ENCODE results near the gene ORM2. TPM values are rescaled to one million over a fixed set of nuclear protein-coding genes. Genes with fewer than 3 reads are reported as not detected.

The ORM2 gene
- total and polyA plus RNA-seq, 2 of the 4 experiments (the other 2 are of a cell fraction): not detected

- BruUV-seq (replicated peaks): no TSS peak
- ChIA-PET CTCF (no interaction called here), POLR2A (ENCODE audit: unreplicated experiment) (no interaction called here)
- no peak overlapping the region for H2AFZ ChIP-seq (replicated peaks; ENCODE audit: low read length, poor library complexity)
- H3K36me3 ChIP-seq (ENCODE audit: control insufficient read depth, insufficient read depth, low read length): no peaks in the 10 kb centered on the region; the same call in 1 of the 2 replicates
- no peak overlapping the region for H3K18ac ChIP-seq (ENCODE audit: low read depth, low read length)
- no peak overlapping the region; the same call in 1 of the 2 replicates for H2AK5ac ChIP-seq (ENCODE audit: low read depth, low read length)
- no peak overlapping the region for H3K9ac ChIP-seq (ENCODE audit: low read depth, low read length)
- peaks cover 17% of the 10 kb centered on the region; the same call in 1 of the 2 replicates for H3K9me1 ChIP-seq (ENCODE audit: insufficient read depth, low read length)
- TF ChIP-seq MAZ (IDR thresholded peaks at IDR 0.05; ENCODE audit: borderline replicate concordance, low read depth, low read length) (no peak), SMC3 (IDR thresholded peaks at IDR 0.05; ENCODE audit: low read depth, low read length) (no peak), RCOR1 (IDR thresholded peaks at IDR 0.05; ENCODE audit: insufficient replicate concordance, low read length) (no peak), NFE2L2 (IDR thresholded peaks at IDR 0.05; ENCODE audit: low read depth, low read length) (no peak), CHD1 (IDR thresholded peaks at IDR 0.05; ENCODE audit: low read depth, low read length) (no peak), MXI1 (IDR thresholded peaks at IDR 0.05; ENCODE audit: borderline replicate concordance, low read depth, low read length) (no peak), BHLHE40 (IDR thresholded peaks at IDR 0.05; ENCODE audit: low read depth, low read length) (no peak), CTCF (conservative IDR thresholded peaks at IDR 0.05; ENCODE audit: low read depth, low read length) (no peak), RAD21 (IDR thresholded peaks at IDR 0.05; ENCODE audit: low read length) (no peak), CEBPB (IDR thresholded peaks at IDR 0.05; ENCODE audit: low read depth, low read length) (no peak), MAFK (IDR thresholded peaks at IDR 0.05; ENCODE audit: low read depth, low read length) (no peak), USF2 (IDR thresholded peaks at IDR 0.05; ENCODE audit: low read depth, low read length) (no peak), RFX5 (IDR thresholded peaks at IDR 0.05; ENCODE audit: low read depth, low read length) (no peak), POLR2A (IDR thresholded peaks at IDR 0.05; ENCODE audit: low read depth, low read length) (no peak), ELK1 (IDR thresholded peaks at IDR 0.05; ENCODE audit: borderline replicate concordance, low read depth, low read length) (no peak), FOS (IDR thresholded peaks at IDR 0.05; ENCODE audit: low read depth, low read length) (no peak)
- no peak overlapping the region for H3K4me3 ChIP-seq (ENCODE audit: insufficient read depth, low read depth, low read length)
- H3K4me2 ChIP-seq (ENCODE audit: low read depth, low read length): no peak overlapping the region
- H3K23ac ChIP-seq (ENCODE audit: low read depth, low read length): no peak overlapping the region
- no peak overlapping the region for H2BK5ac ChIP-seq (ENCODE audit: low read depth, low read length, poor library complexity, severe bottlenecking)
- WGBS, 2 experiments (ENCODE audit: extremely low coverage in 2 of 2, insufficient read length in 1 of 2): 84% methylated on average over 3 of the region's 8 CpGs; no CpG with 5 or more reads in 1 of the 2 experiments
- DNase-seq (no peak), ATAC-seq (ENCODE audit: low read depth) (no peak)
- H2BK120ac ChIP-seq (ENCODE audit: low read depth, low read length): peak overlapping the region; percentile 8; the same call in 1 of the 2 replicates
- no peak overlapping the region for H4K5ac ChIP-seq (ENCODE audit: low read depth, low read length)
- H3K79me1 ChIP-seq (ENCODE audit: low read depth in 1 of 2, low read length in 2 of 2): no peaks in the 10 kb centered on the region
- H3K14ac ChIP-seq (replicated peaks; ENCODE audit: low read depth, low read length): no peak overlapping the region
- intact Hi-C loops (cut with micrococcal nuclease) (no loop called here), in situ Hi-C loops (cut with MboI; ENCODE audit: low sequenced_read_pairs) (no loop called here), dilution Hi-C loops (cut with HindIII; ENCODE audit: low sequenced_read_pairs, unreplicated experiment) (no loop called here)
- H3K4me1 ChIP-seq (ENCODE audit: control insufficient read depth, insufficient read depth, low read length): peaks cover 7% of the 10 kb centered on the region
- no peak overlapping the region for H3K27ac ChIP-seq (ENCODE audit: insufficient read depth, low read length)
- no peaks in the 10 kb centered on the region for H3K9me3 ChIP-seq (ENCODE audit: control insufficient read depth, insufficient read depth, low read length)
- no peaks in the 10 kb centered on the region for H4K20me1 ChIP-seq (ENCODE audit: insufficient read depth, low read length)
- H2AK9ac ChIP-seq (replicated peaks; ENCODE audit: low read depth, low read length, poor library complexity): no peak overlapping the region
- no peak overlapping the region for H2BK20ac ChIP-seq (ENCODE audit: low read depth, low read length)
- H2BK15ac ChIP-seq (ENCODE audit: low read depth, low read length): no peak overlapping the region
- no peaks in the 10 kb centered on the region for H3K27me3 ChIP-seq (ENCODE audit: control insufficient read depth, insufficient read depth, low read length)
- H3K4ac ChIP-seq (ENCODE audit: low read depth, low read length): no peak overlapping the region
- H4K91ac ChIP-seq (ENCODE audit: insufficient read depth, low read depth, low read length): no peak overlapping the region
- H4K8ac ChIP-seq (ENCODE audit: low read depth in 2 of 2, low read length in 2 of 2): no peak overlapping the region
- no peak overlapping the region for H3K56ac ChIP-seq (ENCODE audit: extremely low read depth, insufficient read depth, low read length)
Observed at GRCh38 chr9:114315723-114316363, 13.8 kb upstream of the ORM2 start.

Measured in IMR-90 (cell line).